ENCODE measurements around the gene GNAS.
A peak's percentile ranks its signal among the peaks of the same experiment; 100 is the strongest.

The GNAS gene

DNA sequence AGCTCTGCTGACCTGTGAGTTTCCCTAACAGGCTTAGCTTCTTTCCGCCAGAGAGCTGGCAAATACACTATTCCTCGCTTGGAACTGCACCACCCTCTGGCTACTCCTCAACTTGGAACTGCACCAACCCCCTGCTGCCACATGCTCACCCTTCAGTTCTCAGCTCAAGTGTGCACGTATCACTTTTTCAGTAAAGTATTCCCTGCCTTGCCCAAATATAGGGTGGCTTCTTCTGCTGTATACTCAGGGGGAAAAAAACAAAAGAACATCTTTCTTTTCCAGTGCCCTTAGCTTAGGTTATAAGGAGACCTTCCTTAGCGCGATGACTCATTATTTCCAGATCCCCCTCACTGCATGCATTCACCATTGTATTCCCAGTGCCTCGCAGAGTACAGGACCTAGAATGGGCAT lies 23.0 kb upstream of the GNAS start:
- no peaks in the 10 kb centered on the region for H3K36me3 ChIP-seq (ENCODE audit: control insufficient read depth in 1 of 2, insufficient read depth in 2 of 2, low read length in 2 of 2)
- no peaks in the 10 kb centered on the region for H3K4me1 ChIP-seq (ENCODE audit: control insufficient read depth in 1 of 2, insufficient read depth in 2 of 2, low read length in 2 of 2)
- H3K4me3 ChIP-seq (ENCODE audit: low read depth in 1 of 2, low read length in 2 of 2): no peak overlapping the region
- H3K27me3 ChIP-seq (ENCODE audit: low read depth, low read length): no peaks in the 10 kb centered on the region
- H3K27ac ChIP-seq (ENCODE audit: low read length): no peak overlapping the region
- no peaks in the 10 kb centered on the region for H3K9me3 ChIP-seq (ENCODE audit: control insufficient read depth in 1 of 2, low read length in 2 of 2)

DNA sequence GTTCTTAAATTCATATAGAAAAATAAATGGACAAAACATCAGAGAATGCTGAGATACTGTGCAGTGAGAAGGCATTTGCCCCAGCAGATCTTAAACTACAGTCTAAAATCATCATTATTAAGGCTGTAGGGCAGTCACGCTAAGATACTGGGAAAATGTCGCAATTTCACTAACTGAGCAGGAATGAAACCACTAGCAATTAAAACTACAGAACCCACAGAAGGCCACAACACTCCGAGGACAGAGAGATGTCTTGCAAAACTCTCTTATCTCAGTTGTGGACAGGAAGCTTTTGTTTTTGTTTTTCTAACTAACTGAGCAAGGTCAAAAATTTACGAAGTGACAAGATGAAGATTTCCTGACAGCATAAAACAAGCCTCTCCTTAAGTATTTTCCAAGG lies 20.1 kb upstream of the GNAS start:
- H3K36me3 ChIP-seq (ENCODE audit: control insufficient read depth in 1 of 2, insufficient read depth in 2 of 2, low read length in 2 of 2): no peaks in the 10 kb centered on the region
- no peaks in the 10 kb centered on the region for H3K27me3 ChIP-seq (ENCODE audit: low read depth, low read length)
- no peaks in the 10 kb centered on the region for H3K9me3 ChIP-seq (ENCODE audit: control insufficient read depth in 1 of 2, low read length in 2 of 2)
- H3K27ac ChIP-seq (ENCODE audit: low read length): no peak overlapping the region
- no peak overlapping the region for H3K4me3 ChIP-seq (ENCODE audit: low read depth in 1 of 2, low read length in 2 of 2)
- H3K4me1 ChIP-seq (ENCODE audit: control insufficient read depth in 1 of 2, insufficient read depth in 2 of 2, low read length in 2 of 2): no peaks in the 10 kb centered on the region

DNA sequence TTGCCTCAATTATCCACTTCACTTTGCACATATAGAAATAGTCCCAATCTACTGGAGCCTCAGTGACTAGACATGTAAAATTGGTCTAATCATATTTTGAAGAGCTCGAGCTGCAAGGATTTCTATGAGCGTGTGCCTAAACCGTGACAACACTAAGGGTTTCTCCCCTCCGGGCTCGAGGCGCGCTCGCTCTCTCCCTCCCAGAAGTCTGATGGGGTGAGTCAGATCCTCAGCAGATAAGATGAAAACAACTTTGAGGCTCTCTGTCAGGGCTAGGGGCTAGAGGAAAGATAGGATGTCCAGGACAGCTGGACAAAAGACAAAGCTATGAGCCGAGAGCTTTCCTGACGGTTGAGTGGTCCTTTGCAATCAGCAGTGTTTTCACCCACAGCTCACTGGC lies 18.6 kb upstream of the GNAS start:
- Histone ChIP-seq H3K9me3 (ENCODE audit: control insufficient read depth in 1 of 2, low read length in 2 of 2) (no peaks in the 10 kb centered on the region), H3K4me1 (ENCODE audit: control insufficient read depth in 1 of 2, insufficient read depth in 2 of 2, low read length in 2 of 2) (no peaks in the 10 kb centered on the region), H3K27ac (ENCODE audit: low read length) (no peak overlapping the region), H3K27me3 (ENCODE audit: low read depth, low read length) (no peaks in the 10 kb centered on the region), H3K36me3 (ENCODE audit: control insufficient read depth in 1 of 2, insufficient read depth in 2 of 2, low read length in 2 of 2) (no peaks in the 10 kb centered on the region), H3K4me3 (ENCODE audit: low read depth in 1 of 2, low read length in 2 of 2) (no peak overlapping the region)

DNA sequence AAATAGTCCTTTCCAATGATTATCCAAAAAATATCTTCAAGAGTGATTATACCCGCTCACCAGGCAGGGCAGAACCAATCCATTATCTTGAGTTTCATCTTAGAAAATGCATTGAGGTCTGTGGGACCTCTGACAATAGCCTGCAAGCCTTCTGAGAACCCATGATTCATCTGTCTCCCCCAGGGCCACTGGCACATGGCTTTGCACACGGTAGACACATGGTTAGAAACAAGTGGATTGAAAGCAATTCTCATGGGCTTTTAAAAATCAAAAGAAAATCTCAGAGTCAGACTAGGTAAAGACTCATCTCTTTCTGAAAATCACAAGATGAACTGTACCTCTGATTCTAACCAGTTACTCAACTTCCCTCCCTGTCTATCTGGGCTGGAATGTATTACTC lies 17.3 kb upstream of the GNAS start:
- Histone ChIP-seq H3K27ac (ENCODE audit: low read length) (no peak overlapping the region), H3K4me3 (ENCODE audit: low read depth in 1 of 2, low read length in 2 of 2) (no peak overlapping the region), H3K36me3 (ENCODE audit: control insufficient read depth in 1 of 2, insufficient read depth in 2 of 2, low read length in 2 of 2) (no peaks in the 10 kb centered on the region), H3K4me1 (ENCODE audit: control insufficient read depth in 1 of 2, insufficient read depth in 2 of 2, low read length in 2 of 2) (peaks cover 0 to 11% of the 10 kb centered on the region in 2 donors), H3K27me3 (ENCODE audit: low read depth, low read length) (no peaks in the 10 kb centered on the region), H3K9me3 (ENCODE audit: control insufficient read depth in 1 of 2, low read length in 2 of 2) (no peaks in the 10 kb centered on the region)

DNA sequence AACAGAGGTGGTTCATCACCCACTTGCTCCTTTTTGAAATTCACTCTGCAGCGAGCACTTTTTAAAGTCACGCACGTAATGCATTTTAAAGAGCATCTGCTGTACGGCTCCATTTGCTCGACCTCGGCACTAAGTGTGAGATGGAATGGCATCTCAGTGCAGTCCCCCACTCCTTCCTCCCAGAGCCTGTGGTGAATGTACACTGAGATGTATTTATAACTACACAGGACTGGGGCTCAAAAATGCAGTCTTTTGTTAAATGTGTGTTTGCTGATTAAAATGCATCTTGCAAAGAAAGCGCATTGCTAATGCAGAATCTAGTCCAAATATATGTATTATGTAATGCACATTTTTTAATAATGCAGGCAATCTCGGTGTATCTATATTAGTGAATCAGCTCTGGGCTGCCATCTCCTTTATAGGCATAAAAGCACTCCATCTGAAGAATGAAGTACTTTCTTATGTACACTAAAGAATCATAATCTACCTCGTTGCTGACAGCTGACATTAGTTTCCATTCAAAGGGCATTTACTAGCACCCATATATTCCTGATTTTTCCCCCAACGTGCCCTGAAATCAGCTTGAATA lies 15.8 kb upstream of the GNAS start:
- H3K27ac ChIP-seq (ENCODE audit: low read length): no peak overlapping the region
- H3K27me3 ChIP-seq (ENCODE audit: low read depth, low read length): no peaks in the 10 kb centered on the region
- H3K36me3 ChIP-seq (ENCODE audit: control insufficient read depth in 1 of 2, insufficient read depth in 2 of 2, low read length in 2 of 2): no peaks in the 10 kb centered on the region
- no peak overlapping the region for H3K4me3 ChIP-seq (ENCODE audit: low read depth in 1 of 2, low read length in 2 of 2)
- no peaks in the 10 kb centered on the region for H3K9me3 ChIP-seq (ENCODE audit: control insufficient read depth in 1 of 2, low read length in 2 of 2)
- H3K4me1 ChIP-seq (ENCODE audit: control insufficient read depth in 1 of 2, insufficient read depth in 2 of 2, low read length in 2 of 2): peaks cover 0 to 16% of the 10 kb centered on the region in 2 donors

DNA sequence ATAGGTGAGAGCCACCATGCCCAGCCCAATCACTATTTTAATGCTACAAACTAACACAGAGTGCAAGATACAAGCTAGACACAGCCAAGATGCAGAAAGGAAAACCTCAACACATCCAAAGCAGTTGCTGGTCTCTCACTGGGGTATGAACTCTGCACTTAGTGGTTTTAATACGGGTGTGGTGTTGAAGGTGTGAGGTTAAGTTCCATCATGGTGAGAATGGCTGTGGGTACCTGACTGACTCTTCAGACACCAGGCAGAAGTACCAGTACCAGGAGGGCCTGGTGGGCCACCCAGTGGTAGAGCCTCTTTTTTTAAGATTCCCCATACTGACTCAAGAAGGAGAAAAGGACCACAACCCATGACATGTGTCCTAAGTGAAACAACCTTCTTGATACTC lies 14.8 kb upstream of the GNAS start:
- Histone ChIP-seq H3K9me3 (ENCODE audit: control insufficient read depth in 1 of 2, low read length in 2 of 2) (no peaks in the 10 kb centered on the region), H3K27me3 (ENCODE audit: low read depth, low read length) (no peaks in the 10 kb centered on the region), H3K36me3 (ENCODE audit: control insufficient read depth in 1 of 2, insufficient read depth in 2 of 2, low read length in 2 of 2) (no peaks in the 10 kb centered on the region), H3K4me3 (ENCODE audit: low read depth in 1 of 2, low read length in 2 of 2) (no peak overlapping the region), H3K27ac (ENCODE audit: low read length) (no peak overlapping the region), H3K4me1 (ENCODE audit: control insufficient read depth in 1 of 2, insufficient read depth in 2 of 2, low read length in 2 of 2) (peaks cover 0 to 16% of the 10 kb centered on the region in 2 donors)

DNA sequence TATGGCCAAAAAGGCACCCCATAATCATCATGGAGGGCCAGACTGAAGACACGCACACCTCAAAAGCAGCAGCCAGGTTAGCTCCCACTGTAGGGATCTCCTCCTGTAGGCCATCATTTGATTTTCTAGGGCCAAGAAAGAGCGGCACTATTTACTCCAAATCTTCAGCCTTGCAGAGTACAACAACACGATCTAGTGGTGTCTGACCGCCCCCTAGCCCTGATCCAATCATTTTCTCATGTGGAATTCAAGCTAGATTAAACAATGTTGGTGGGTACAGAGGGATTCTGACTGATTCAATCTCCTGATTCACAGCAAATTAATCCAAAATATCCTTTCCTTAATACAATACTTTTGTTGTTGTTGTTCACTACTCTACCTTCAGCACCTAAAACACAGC lies 14.3 kb upstream of the GNAS start:
- Histone ChIP-seq H3K36me3 (ENCODE audit: control insufficient read depth in 1 of 2, insufficient read depth in 2 of 2, low read length in 2 of 2) (no peaks in the 10 kb centered on the region), H3K9me3 (ENCODE audit: control insufficient read depth in 1 of 2, low read length in 2 of 2) (no peaks in the 10 kb centered on the region), H3K27me3 (ENCODE audit: low read depth, low read length) (no peaks in the 10 kb centered on the region), H3K27ac (ENCODE audit: low read length) (no peak overlapping the region), H3K4me3 (ENCODE audit: low read depth in 1 of 2, low read length in 2 of 2) (no peak overlapping the region), H3K4me1 (ENCODE audit: control insufficient read depth in 1 of 2, insufficient read depth in 2 of 2, low read length in 2 of 2) (peaks cover 0 to 16% of the 10 kb centered on the region in 2 donors)

DNA sequence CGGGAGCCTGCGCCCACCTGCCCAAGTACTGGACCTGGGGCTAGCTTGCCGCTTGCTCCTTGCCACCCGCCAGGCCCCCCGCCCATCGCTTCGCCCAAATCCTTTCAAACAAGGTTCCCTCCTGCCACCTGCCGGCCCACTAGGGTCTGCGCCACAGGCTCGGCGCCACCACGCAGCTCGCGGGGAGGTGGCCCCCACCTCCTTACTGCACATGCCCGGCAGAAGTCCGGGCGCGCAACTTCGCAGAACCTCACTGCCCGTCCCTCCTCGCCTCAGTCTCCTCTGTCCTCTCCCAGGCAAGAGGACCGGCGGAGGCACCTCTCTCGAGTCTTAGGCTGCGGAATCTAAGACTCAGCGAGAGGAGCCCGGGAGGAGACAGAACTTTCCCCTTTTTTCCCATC lies 13.0 kb upstream of the GNAS start:
- Histone ChIP-seq H3K9me3 (ENCODE audit: control insufficient read depth in 1 of 2, low read length in 2 of 2) (no peaks in the 10 kb centered on the region), H3K27me3 (ENCODE audit: low read depth, low read length) (no peaks in the 10 kb centered on the region), H3K27ac (ENCODE audit: low read length) (no peak overlapping the region), H3K4me1 (ENCODE audit: control insufficient read depth in 1 of 2, insufficient read depth in 2 of 2, low read length in 2 of 2) (peaks cover 0 to 16% of the 10 kb centered on the region in 2 donors), H3K4me3 (ENCODE audit: low read depth in 1 of 2, low read length in 2 of 2) (peak overlapping the region in 1 of 2 donors; percentile 45), H3K36me3 (ENCODE audit: control insufficient read depth in 1 of 2, insufficient read depth in 2 of 2, low read length in 2 of 2) (no peaks in the 10 kb centered on the region)

DNA sequence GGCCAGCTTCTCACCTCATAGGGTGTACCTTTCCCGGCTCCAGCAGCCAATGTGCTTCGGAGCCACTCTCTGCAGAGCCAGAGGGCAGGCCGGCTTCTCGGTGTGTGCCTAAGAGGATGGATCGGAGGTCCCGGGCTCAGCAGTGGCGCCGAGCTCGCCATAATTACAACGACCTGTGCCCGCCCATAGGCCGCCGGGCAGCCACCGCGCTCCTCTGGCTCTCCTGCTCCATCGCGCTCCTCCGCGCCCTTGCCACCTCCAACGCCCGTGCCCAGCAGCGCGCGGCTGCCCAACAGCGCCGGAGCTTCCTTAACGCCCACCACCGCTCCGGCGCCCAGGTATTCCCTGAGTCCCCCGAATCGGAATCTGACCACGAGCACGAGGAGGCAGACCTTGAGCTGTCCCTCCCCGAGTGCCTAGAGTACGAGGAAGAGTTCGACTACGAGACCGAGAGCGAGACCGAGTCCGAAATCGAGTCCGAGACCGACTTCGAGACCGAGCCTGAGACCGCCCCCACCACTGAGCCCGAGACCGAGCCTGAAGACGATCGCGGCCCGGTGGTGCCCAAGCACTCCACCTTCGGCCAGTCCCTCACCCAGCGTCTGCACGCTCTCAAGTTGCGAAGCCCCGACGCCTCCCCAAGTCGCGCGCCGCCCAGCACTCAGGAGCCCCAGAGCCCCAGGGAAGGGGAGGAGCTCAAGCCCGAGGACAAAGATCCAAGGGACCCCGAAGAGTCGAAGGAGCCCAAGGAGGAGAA lies 12.3 kb upstream of the GNAS start:
- Histone ChIP-seq H3K27ac (ENCODE audit: low read length) (no peak overlapping the region), H3K4me3 (ENCODE audit: low read depth in 1 of 2, low read length in 2 of 2) (peak overlapping the region in 1 of 2 donors; percentile 45), H3K4me1 (ENCODE audit: control insufficient read depth in 1 of 2, insufficient read depth in 2 of 2, low read length in 2 of 2) (peaks cover 0 to 16% of the 10 kb centered on the region in 2 donors), H3K9me3 (ENCODE audit: control insufficient read depth in 1 of 2, low read length in 2 of 2) (no peaks in the 10 kb centered on the region), H3K27me3 (ENCODE audit: low read depth, low read length) (no peaks in the 10 kb centered on the region), H3K36me3 (ENCODE audit: control insufficient read depth in 1 of 2, insufficient read depth in 2 of 2, low read length in 2 of 2) (no peaks in the 10 kb centered on the region)

DNA sequence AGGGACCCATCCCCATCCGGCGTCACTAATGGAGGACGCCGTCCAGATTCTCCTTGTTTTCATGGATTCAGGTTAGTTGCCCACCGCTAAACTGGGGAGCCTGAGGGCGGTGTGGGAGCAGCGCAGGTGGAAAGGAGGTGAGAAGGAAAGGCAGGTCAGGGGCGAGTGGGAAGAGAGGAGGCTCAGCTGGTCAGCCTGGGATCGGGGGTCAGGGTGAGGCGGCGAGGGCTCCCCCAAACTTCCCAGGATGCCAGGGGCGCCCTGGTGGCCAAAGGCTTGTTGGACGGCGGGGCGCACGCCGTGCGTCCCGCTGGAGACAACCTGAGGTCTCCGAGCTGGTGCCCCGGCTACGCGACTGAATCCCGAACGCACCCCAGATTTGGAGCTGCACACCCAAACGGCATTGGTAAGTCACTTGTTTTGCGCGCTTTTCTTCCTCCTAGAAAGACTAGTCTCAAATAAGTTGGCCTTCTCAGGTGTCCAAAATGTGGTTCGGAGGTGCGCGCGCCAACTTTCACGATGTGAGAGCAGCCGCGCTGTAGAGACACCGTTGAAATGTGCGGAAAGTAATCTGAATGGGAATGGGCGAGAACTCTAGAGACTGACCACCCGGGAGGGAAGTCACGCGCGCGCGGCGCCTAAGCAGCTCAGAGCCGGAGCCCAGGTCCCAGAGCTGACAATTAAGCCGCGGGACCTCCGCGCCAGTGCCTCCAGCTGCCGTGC lies 11.5 kb upstream of the GNAS start:
- Histone ChIP-seq H3K9me3 (ENCODE audit: control insufficient read depth in 1 of 2, low read length in 2 of 2) (no peaks in the 10 kb centered on the region), H3K36me3 (ENCODE audit: control insufficient read depth in 1 of 2, insufficient read depth in 2 of 2, low read length in 2 of 2) (no peaks in the 10 kb centered on the region), H3K27me3 (ENCODE audit: low read depth, low read length) (no peaks in the 10 kb centered on the region), H3K27ac (ENCODE audit: low read length) (no peak overlapping the region), H3K4me1 (ENCODE audit: control insufficient read depth in 1 of 2, insufficient read depth in 2 of 2, low read length in 2 of 2) (peaks cover 0 to 16% of the 10 kb centered on the region in 2 donors), H3K4me3 (ENCODE audit: low read depth in 1 of 2, low read length in 2 of 2) (no peak overlapping the region)

DNA sequence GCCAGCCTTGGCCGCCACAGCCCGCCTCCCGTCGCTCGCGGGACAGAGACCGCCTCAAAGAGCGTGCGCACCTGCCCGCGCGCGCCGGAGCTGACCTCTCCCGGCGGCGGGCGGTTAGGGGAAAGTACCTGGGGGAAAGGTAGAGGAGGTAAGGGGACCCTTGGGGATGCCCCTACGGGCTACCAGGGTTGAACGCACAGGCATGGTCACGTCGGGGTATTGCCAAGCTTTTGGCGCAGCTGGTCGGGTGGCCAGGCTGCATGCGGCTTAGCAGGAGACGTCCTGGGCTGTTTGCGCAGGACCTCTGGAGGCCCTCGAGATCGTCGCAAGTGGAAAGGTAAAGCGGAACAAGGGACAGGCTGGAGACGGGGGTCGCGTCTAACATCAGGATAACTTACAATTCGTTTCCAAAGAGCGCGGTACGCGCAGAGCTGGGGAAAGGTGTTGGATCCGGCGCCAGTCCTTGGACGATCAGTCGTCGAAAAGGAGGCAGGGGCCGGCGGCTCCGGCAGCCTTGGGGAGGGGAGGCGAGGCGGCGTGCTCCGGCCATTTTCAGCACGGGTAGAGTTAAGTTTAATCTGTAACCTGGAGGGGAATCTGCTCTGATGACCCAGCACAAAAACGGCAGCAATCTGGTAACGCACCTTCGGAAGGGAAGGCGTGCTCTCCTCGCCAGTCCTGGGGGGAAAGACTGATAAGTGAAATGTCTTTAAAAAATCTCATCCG lies 10.8 kb upstream of the GNAS start:
- no peaks in the 10 kb centered on the region for H3K27me3 ChIP-seq (ENCODE audit: low read depth, low read length)

More for the DNA sequence above, 10.8 kb upstream of the GNAS start:
- Histone ChIP-seq H3K9me3 (ENCODE audit: control insufficient read depth in 1 of 2, low read length in 2 of 2) (no peaks in the 10 kb centered on the region), H3K4me1 (ENCODE audit: control insufficient read depth in 1 of 2, insufficient read depth in 2 of 2, low read length in 2 of 2) (peaks cover 0 to 16% of the 10 kb centered on the region in 2 donors), H3K27ac (ENCODE audit: low read length) (no peak overlapping the region), H3K36me3 (ENCODE audit: control insufficient read depth in 1 of 2, insufficient read depth in 2 of 2, low read length in 2 of 2) (no peaks in the 10 kb centered on the region), H3K4me3 (ENCODE audit: low read depth in 1 of 2, low read length in 2 of 2) (no peak overlapping the region)

Data from muscle layer of duodenum (tissue), 2 donors.